T-cell (primary cell): Measurements from ENCODE around the gene PIK3CD. TPM values are rescaled to one million over a fixed set of nuclear protein-coding genes. Genes with fewer than 3 reads are reported as not detected.
"Not testable (repeated sequence)": the region's sequence is repeated elsewhere in the genome, so short reads cannot be mapped to it uniquely, and the experiment has no call there.

ENCODE experiments used
- ATAC-seq, 4 experiments: fragments of 200-7000 bp in 3 of 4; fragments of 150-1000 bp in 1 of 4; cut with Tn5 transposase; replicated peaks in 1 of 4; 1 replicate in 3 of 4; 2 replicates in 1 of 4; pipeline ENCODE4 v1.10.0; 2021; ENCODE audit warnings: moderate library complexity in 3 of 4, mild to moderate bottlenecking in 2 of 4, moderate number of reproducible peaks in 1 of 4
- CTCF ChIA-PET, 2 donors: fragments of 300-600 bp; sonication (Branson Sonifier 250); formaldehyde crosslinking; loops; one replicate each; lab custom pipeline; 2022; ENCODE audit warnings: antibody characterized with exemption in 2 of 2; lab: Charles Lee
- POLR2A ChIA-PET, 2 donors: fragments of 300-600 bp; sonication (Branson Sonifier 250); formaldehyde crosslinking; loops; one replicate each; lab custom pipeline; 2022; ENCODE audit warnings: antibody characterized with exemption in 2 of 2; lab: Charles Lee
- DNase-seq, 35 experiments: peaks; one replicate each; pipeline versions ENCODE4 v3.0.0 to v3.0.0-alpha.2; 2013 to 2023
- H3K27ac ChIP-seq: one replicate; pipeline ENCODE4 v1.5.1; 2013; ENCODE audit warnings: low read length
- H3K27me3 ChIP-seq, 2 experiments: replicated peaks in 1 of 2; 1 replicate in 1 of 2; 2 replicates in 1 of 2; pipeline versions ENCODE4 v1.6.1 to v1.7.0; 2013; ENCODE audit warnings: low read length in 1 of 2, mixed read lengths in 1 of 2; ENCODE audit not compliant: control insufficient read depth in 2 of 2, insufficient read depth in 2 of 2; ENCODE audit errors: extremely low read depth in 1 of 2
- H3K36me3 ChIP-seq, 2 donors: 1 replicate in 1 of 2; 2 replicates in 1 of 2; pipeline versions ENCODE4 v1.6.1 to v1.7.0; 2013; ENCODE audit warnings: low read length in 1 of 2; ENCODE audit not compliant: control insufficient read depth in 2 of 2, insufficient read depth in 1 of 2; ENCODE audit errors: extremely low read depth in 1 of 2
- H3K4me1 ChIP-seq, 2 experiments: 1 replicate in 1 of 2; 2 replicates in 1 of 2; pipeline versions ENCODE4 v1.6.1 to v1.7.0; 2013; ENCODE audit warnings: low read length in 2 of 2, mixed read lengths in 1 of 2; ENCODE audit not compliant: insufficient read depth in 2 of 2, control insufficient read depth in 1 of 2; ENCODE audit errors: extremely low read depth in 1 of 2
- H3K4me3 ChIP-seq, 2 donors: 1 replicate in 1 of 2; 2 replicates in 1 of 2; pipeline versions ENCODE4 v1.5.1 to v1.7.0; 2013; ENCODE audit warnings: mild to moderate bottlenecking in 2 of 2, low read length in 1 of 2, moderate library complexity in 1 of 2; ENCODE audit not compliant: control insufficient read depth in 1 of 2; ENCODE audit errors: extremely low read depth in 1 of 2
- H3K9me3 ChIP-seq: 2 replicates; pipeline ENCODE4 v1.7.0; 2013
- H3K27ac Mint-ChIP-seq, 2 donors: one replicate each; pipeline ENCODE4 v1.8.0; 2020 to 2021; ENCODE audit warnings: mild to moderate bottlenecking in 2 of 2, mixed read lengths in 2 of 2
- H3K27me3 Mint-ChIP-seq, 2 donors: one replicate each; pipeline ENCODE4 v1.8.0; 2021 to 2022; ENCODE audit warnings: mixed read lengths in 2 of 2
- H3K36me3 Mint-ChIP-seq: one replicate; pipeline ENCODE4 v1.8.0; 2021; ENCODE audit warnings: mixed read lengths
- H3K4me1 Mint-ChIP-seq, 3 donors: one replicate each; pipeline ENCODE4 v1.8.0; 2020 to 2022; ENCODE audit warnings: mixed read lengths in 3 of 3, mild to moderate bottlenecking in 1 of 3
- H3K4me3 Mint-ChIP-seq, 3 donors: one replicate each; pipeline ENCODE4 v1.8.0; 2020 to 2022; ENCODE audit warnings: mild to moderate bottlenecking in 3 of 3, mixed read lengths in 3 of 3, moderate library complexity in 3 of 3
- H3K9me3 Mint-ChIP-seq, 3 donors: one replicate each; pipeline ENCODE4 v1.8.0; 2020 to 2022; ENCODE audit warnings: mixed read lengths in 3 of 3
- WGBS: methylation state at CpG from one replicate; pipeline ENCODE4 v1.1.5; 2013; ENCODE audit warnings: missing lambda C conversion rate; ENCODE audit not compliant: insufficient coverage; 5-methylcytosine and 5-hydroxymethylcytosine counted together
- total RNA-seq, 35 experiments: library from RNA in 6 of 35; stranded (reverse) in 6 of 35; fragments of 120-200 nt in 1 of 35; gene quantifications; one replicate each; pipeline versions ENCODE4 v1.2.1 to v1.2.4 and lab custom pipeline; 2013 to 2026

Gene PIK3CD
- total RNA-seq, 5 donors from 2014 or later (not counting 1 experiment from before 2014, with no cell fraction given): 246 to 313 (median 280) TPM

- DNase-seq (no peak), ATAC-seq (no peak)
- H3K4me1 ChIP-seq: peaks cover 0 to 25% of the 10 kb centered on the region in 2 experiments
- H3K36me3 ChIP-seq: peaks cover 22 to 90% of the 10 kb centered on the region in 2 donors
- Mint-ChIP-seq H3K4me1 (peaks cover 23 to 29% (median 27%) of the 10 kb centered on the region in 3 donors), H3K4me3 (no peak overlapping the region), H3K27me3 (no peaks in the 10 kb centered on the region), H3K9me3 (no peaks in the 10 kb centered on the region), H3K27ac (peak overlapping the region; percentile 85 to 88), H3K36me3 (peaks cover 49% of the 10 kb centered on the region)
- no peaks in the 10 kb centered on the region for H3K27me3 ChIP-seq
- POLR2A ChIA-PET: interaction anchor here in 1 of 2 donors (0.5 kb wide), 1 partner anchor 44 kb away, joined by 4 read pairs; no protein-coding TSS in a partner anchor
- H3K4me3 ChIP-seq: no peak overlapping the region
- no peak overlapping the region for H3K27ac ChIP-seq
- CTCF ChIA-PET: no interaction called here
- no peaks in the 10 kb centered on the region for H3K9me3 ChIP-seq
- WGBS: 94% methylated on average over 5 of the region's 10 CpGs
These were observed 86.1 kb downstream of the PIK3CD start for GRCh38 chr1:9737671-9738070.

GRCh38 chr1:9744106-9744799 lies 92.7 kb downstream of the PIK3CD start:
- DNase-seq (no peak), ATAC-seq (no peak)
- Histone ChIP-seq H3K36me3 (peaks cover 4 to 74% of the 10 kb centered on the region in 2 donors), H3K27me3 (no peaks in the 10 kb centered on the region), H3K9me3 (no peaks in the 10 kb centered on the region), H3K4me1 (no peaks in the 10 kb centered on the region), H3K27ac (no peak overlapping the region), H3K4me3 (no peak overlapping the region)
- H3K27me3 Mint-ChIP-seq: no peaks in the 10 kb centered on the region
- no peak overlapping the region for H3K4me3 Mint-ChIP-seq
- H3K36me3 Mint-ChIP-seq: peaks cover 44% of the 10 kb centered on the region
- no peaks in the 10 kb centered on the region for H3K4me1 Mint-ChIP-seq
- 96% methylated on average over 28 of the region's 28 CpGs for whole genome bisulfite sequencing
- no peaks in the 10 kb centered on the region for H3K9me3 Mint-ChIP-seq
- no peak overlapping the region for H3K27ac Mint-ChIP-seq
- POLR2A ChIA-PET: no interaction called here
- CTCF ChIA-PET: no interaction called here

- H3K36me3 Mint-ChIP-seq: peaks cover 42% of the 10 kb centered on the region
- Histone ChIP-seq H3K27me3 (no peaks in the 10 kb centered on the region), H3K9me3 (no peaks in the 10 kb centered on the region), H3K4me3 (no peak overlapping the region), H3K4me1 (no peaks in the 10 kb centered on the region), H3K36me3 (peaks cover 15 to 64% of the 10 kb centered on the region in 2 donors), H3K27ac (no peak overlapping the region)
- ChIA-PET POLR2A (interaction anchor here (0.6 kb wide), 2 partner anchors 127 to 128 kb away, joined by 3 to 5 read pairs; no protein-coding TSS in a partner anchor), CTCF (interaction anchor here (0.6 to 0.7 kb wide), 2 partner anchors 604 to 995 kb away, joined by 7 to 9 read pairs; no protein-coding TSS in a partner anchor)
- no peaks in the 10 kb centered on the region for H3K4me1 Mint-ChIP-seq
- WGBS: 95% methylated on average over 3 of the region's 3 CpGs
- no peaks in the 10 kb centered on the region for H3K9me3 Mint-ChIP-seq
- no peaks in the 10 kb centered on the region for H3K27me3 Mint-ChIP-seq
- no peak overlapping the region for H3K4me3 Mint-ChIP-seq
- no peak overlapping the region for H3K27ac Mint-ChIP-seq
- no peak for ATAC-seq
- no peak for DNase-seq
These were observed 94.7 kb downstream of the PIK3CD start for GRCh38 chr1:9746211-9746610.

- H3K4me1 ChIP-seq: no peaks in the 10 kb centered on the region
- H3K27ac ChIP-seq: no peak overlapping the region
- Mint-ChIP-seq H3K27ac (no peak overlapping the region), H3K36me3 (peaks cover 43% of the 10 kb centered on the region), H3K4me3 (no peak overlapping the region), H3K27me3 (no peaks in the 10 kb centered on the region), H3K9me3 (no peaks in the 10 kb centered on the region), H3K4me1 (no peaks in the 10 kb centered on the region)
- no peaks in the 10 kb centered on the region for H3K9me3 ChIP-seq
- no peak overlapping the region for H3K4me3 ChIP-seq
- ATAC-seq (no peak), DNase-seq (no peak)
- peaks cover 15 to 65% of the 10 kb centered on the region in 2 donors for H3K36me3 ChIP-seq
- ChIA-PET POLR2A (interaction anchor here in 1 of 2 donors (0.6 kb wide), 1 partner anchor 126 kb away, joined by 3 read pairs; no protein-coding TSS in a partner anchor), CTCF (no interaction called here)
- no peaks in the 10 kb centered on the region for H3K27me3 ChIP-seq
- 100% methylated on average over 1 of the region's 7 CpGs for WGBS
These were observed 95.1 kb downstream of the PIK3CD start for GRCh38 chr1:9746651-9747050.

GRCh38 chr1:9748391-9748790 lies 96.9 kb downstream of the PIK3CD start:
- H3K9me3 ChIP-seq, CTCF ChIA-PET, DNase-seq, ATAC-seq, H3K4me1 ChIP-seq, H3K4me3 ChIP-seq, H3K4me3 Mint-ChIP-seq, H3K9me3 Mint-ChIP-seq, H3K27ac Mint-ChIP-seq, H3K27ac ChIP-seq, H3K27me3 ChIP-seq, H3K27me3 Mint-ChIP-seq, H3K4me1 Mint-ChIP-seq: not testable (repeated sequence)
- H3K36me3 Mint-ChIP-seq: peaks cover 36% of the 10 kb centered on the region
- POLR2A ChIA-PET: interaction anchor here in 1 of 2 donors (0.6 to 0.7 kb wide), 2 partner anchors 115 to 461 kb away, joined by 3 read pairs; no protein-coding TSS in a partner anchor
- WGBS: 96% methylated on average over 5 of the region's 9 CpGs
- H3K36me3 ChIP-seq: peaks cover 15 to 59% of the 10 kb centered on the region in 2 donors

- Mint-ChIP-seq H3K36me3 (peaks cover 28% of the 10 kb centered on the region), H3K9me3 (no peaks in the 10 kb centered on the region), H3K27me3 (no peaks in the 10 kb centered on the region), H3K4me3 (no peak overlapping the region), H3K4me1 (no peaks in the 10 kb centered on the region), H3K27ac (no peak overlapping the region)
- H3K4me1 ChIP-seq: no peaks in the 10 kb centered on the region
- H3K27ac ChIP-seq: no peak overlapping the region
- no peak overlapping the region for H3K4me3 ChIP-seq
- CTCF ChIA-PET: no interaction called here
- POLR2A ChIA-PET: interaction anchor here in 1 of 2 donors (0.5 to 0.6 kb wide), 2 partner anchors 395 to 671 kb away, joined by 3 to 4 read pairs; no protein-coding TSS in a partner anchor
- no peaks in the 10 kb centered on the region for H3K9me3 ChIP-seq
- H3K27me3 ChIP-seq: no peaks in the 10 kb centered on the region
- H3K36me3 ChIP-seq: peaks cover 15 to 53% of the 10 kb centered on the region in 2 donors
- DNase-seq: no peak
- WGBS: 97% methylated on average over 10 of the region's 14 CpGs
- ATAC-seq: no peak
These were observed 97.8 kb downstream of the PIK3CD start for GRCh38 chr1:9749361-9749760.
